PC-3 (cell line): ENCODE measurements around the gene LPXN. TPM values are rescaled to one million over a fixed set of nuclear protein-coding genes. Genes with fewer than 3 reads are reported as not detected.

ENCODE experiments used
- ATAC-seq: fragments of 200-7000 bp; cut with Tn5 transposase; 2 replicates; pipeline ENCODE4 v1.9.1; 2020; ENCODE audit warnings: mild to moderate bottlenecking, moderate library complexity
- BruUV-seq: library from RNA; stranded (reverse); fragments of 400-500 nt; replicated peaks from 2 replicates; lab custom pipeline; 2021; lab: Mats Ljungman, UMichigan
- CTCF ChIA-PET: fragments of 300-600 bp; sonication (Branson Sonifier 250); formaldehyde crosslinking; loops from one replicate; lab custom pipeline; 2022; ENCODE audit warnings: antibody characterized with exemption; lab: Charles Lee
- POLR2A ChIA-PET: fragments of 300-600 bp; sonication (Branson Sonifier 250); formaldehyde crosslinking; loops from one replicate; lab custom pipeline; 2022; ENCODE audit warnings: antibody characterized with exemption; ENCODE audit not compliant: unreplicated experiment; lab: Charles Lee
- DNase-seq: peaks from one replicate; pipeline ENCODE4 v3.0.0-alpha.2; 2015
- H2AFZ ChIP-seq: fragments of 300-600 bp; sonication (generic); 2 replicates; pipeline ENCODE4 v1.6.0; 2016; ENCODE audit warnings: antibody characterized with exemption, low read length
- H3F3A ChIP-seq: fragments of 300-600 bp; sonication (generic); one replicate; pipeline ENCODE4 v1.6.0; 2017; ENCODE audit warnings: antibody characterized with exemption, low read length, control low read depth, mild to moderate bottlenecking; ENCODE audit not compliant: unreplicated experiment
- H3K27ac ChIP-seq: fragments of 300-600 bp; sonication (generic); 2 replicates; pipeline ENCODE4 v1.5.1; 2016; ENCODE audit warnings: mild to moderate bottlenecking, low read length
- H3K27me3 ChIP-seq: fragments of 300-600 bp; sonication (generic); 2 replicates; pipeline ENCODE4 v1.6.1; 2016; ENCODE audit warnings: low read length, mixed read lengths
- H3K36me3 ChIP-seq: fragments of 300-600 bp; sonication (generic); 2 replicates; pipeline ENCODE4 v1.6.1; 2016; ENCODE audit warnings: low read depth, mixed run types, low read length, mixed read lengths
- H3K4me1 ChIP-seq: fragments of 300-600 bp; sonication (generic); 2 replicates; pipeline ENCODE4 v1.5.1; 2016; ENCODE audit warnings: low read length; ENCODE audit not compliant: insufficient read depth
- H3K4me2 ChIP-seq: fragments of 300-600 bp; sonication (generic); 2 replicates; pipeline ENCODE4 v1.6.0; 2016; ENCODE audit warnings: low read length
- H3K4me3 ChIP-seq: fragments of 300-600 bp; sonication (generic); 2 replicates; pipeline ENCODE4 v1.5.1; 2016; ENCODE audit warnings: mild to moderate bottlenecking, low read length, mixed read lengths
- H3K79me2 ChIP-seq: fragments of 300-600 bp; sonication (generic); 2 replicates; pipeline ENCODE4 v1.6.1; 2017; ENCODE audit warnings: low read length, mixed read lengths
- H3K9ac ChIP-seq: fragments of 300-600 bp; sonication (generic); 2 replicates; pipeline ENCODE4 v1.6.0; 2016; ENCODE audit warnings: mild to moderate bottlenecking, low read length
- H3K9me2 ChIP-seq: fragments of 300-600 bp; sonication (generic); replicated peaks from 2 replicates; pipeline ENCODE4 v1.6.1; 2016; ENCODE audit warnings: mixed run types, low read length, mixed read lengths
- H3K9me3 ChIP-seq: fragments of 300-600 bp; sonication (generic); 2 replicates; pipeline ENCODE4 v1.6.1; 2016; ENCODE audit warnings: low read length, mixed read lengths
- H4K20me1 ChIP-seq: fragments of 300-600 bp; sonication (generic); 2 replicates; pipeline ENCODE4 v1.6.1; 2016; ENCODE audit warnings: low read length, mixed read lengths
- CTCF ChIP-seq: fragments of 300-600 bp; sonication (generic); conservative IDR thresholded peaks from 2 replicates; pipeline ENCODE4 v1.5.1; 2017; ENCODE audit warnings: antibody characterized with exemption, low read depth, mild to moderate bottlenecking, low read length
- EZH2 ChIP-seq: fragments of 300-600 bp; sonication (generic); IDR thresholded peaks from one replicate; pipeline ENCODE4 v1.6.1; 2017; ENCODE audit warnings: antibody characterized with exemption, mild to moderate bottlenecking, low read length; ENCODE audit not compliant: unreplicated experiment
- EZH2phosphoT487 ChIP-seq: fragments of 300-600 bp; sonication (generic); IDR thresholded peaks from 2 replicates; pipeline ENCODE4 v1.6.1; 2018; ENCODE audit warnings: mild to moderate bottlenecking, antibody characterized with exemption, low read length, borderline replicate concordance
- intact Hi-C: fragments of 100-400 bp; cut with micrococcal nuclease; formaldehyde crosslinking; loops from 2 replicates; pipeline ENCODE4 v1.9.0; 2023
- total RNA-seq: library from RNA; depleted of rRNA; stranded (reverse); fragments of >200 nt; gene quantifications from 2 replicates; pipeline ENCODE4 v1.2.3, GENCODE V29; 2014

Gene LPXN
- total RNA-seq, 1 experiment from 2014 or later, result 12.1 TPM

GRCh38 chr11:58505849-58506248 lies 69.8 kb downstream of the LPXN start:
- Histone ChIP-seq H4K20me1 (no peaks in the 10 kb centered on the region), H3K4me2 (no peak overlapping the region), H3K27ac (no peak overlapping the region), H3K27me3 (no peaks in the 10 kb centered on the region), H3K4me1 (peaks cover 4% of the 10 kb centered on the region; the same call in 1 of the 2 replicates), H3F3A (no peaks in the 10 kb centered on the region), H3K9ac (no peak overlapping the region), H3K36me3 (no peaks in the 10 kb centered on the region), H2AFZ (no peak overlapping the region), H3K9me2 (no peaks in the 10 kb centered on the region), H3K9me3 (no peaks in the 10 kb centered on the region), H3K79me2 (no peaks in the 10 kb centered on the region), H3K4me3 (no peak overlapping the region)
- no peak for DNase-seq
- intact Hi-C loops, result no loop called here
- POLR2A ChIA-PET, result no interaction called here
- no peak for ATAC-seq
- TF ChIP-seq CTCF (no peak), EZH2 (no peak), EZH2phosphoT487 (no peak)
- no TSS peak for BruUV-seq
- CTCF ChIA-PET, result no interaction called here

GRCh38 chr11:58504232-58504631 lies 71.4 kb downstream of the LPXN start:
- H3K9ac ChIP-seq, result no peak overlapping the region
- no peaks in the 10 kb centered on the region for H3K27me3 ChIP-seq
- H3K27ac ChIP-seq, result no peak overlapping the region
- no peaks in the 10 kb centered on the region for H3K79me2 ChIP-seq
- ATAC-seq, result no peak
- H3K9me2 ChIP-seq, result no peaks in the 10 kb centered on the region
- CTCF ChIA-PET, result no interaction called here
- H2AFZ ChIP-seq, result no peak overlapping the region
- BruUV-seq, result no TSS peak
- no peaks in the 10 kb centered on the region for H3F3A ChIP-seq
- peaks cover 4% of the 10 kb centered on the region; the same call in 1 of the 2 replicates for H3K4me1 ChIP-seq
- H3K4me3 ChIP-seq, result no peak overlapping the region
- H3K4me2 ChIP-seq, result no peak overlapping the region
- H3K9me3 ChIP-seq, result no peaks in the 10 kb centered on the region
- no peaks in the 10 kb centered on the region for H3K36me3 ChIP-seq
- TF ChIP-seq EZH2phosphoT487, result no peak
- TF ChIP-seq CTCF, result no peak
- TF ChIP-seq EZH2, result no peak
- no peaks in the 10 kb centered on the region for H4K20me1 ChIP-seq
- POLR2A ChIA-PET, result no interaction called here
- intact Hi-C loops, result no loop called here
- DNase-seq, result no peak

DNA sequence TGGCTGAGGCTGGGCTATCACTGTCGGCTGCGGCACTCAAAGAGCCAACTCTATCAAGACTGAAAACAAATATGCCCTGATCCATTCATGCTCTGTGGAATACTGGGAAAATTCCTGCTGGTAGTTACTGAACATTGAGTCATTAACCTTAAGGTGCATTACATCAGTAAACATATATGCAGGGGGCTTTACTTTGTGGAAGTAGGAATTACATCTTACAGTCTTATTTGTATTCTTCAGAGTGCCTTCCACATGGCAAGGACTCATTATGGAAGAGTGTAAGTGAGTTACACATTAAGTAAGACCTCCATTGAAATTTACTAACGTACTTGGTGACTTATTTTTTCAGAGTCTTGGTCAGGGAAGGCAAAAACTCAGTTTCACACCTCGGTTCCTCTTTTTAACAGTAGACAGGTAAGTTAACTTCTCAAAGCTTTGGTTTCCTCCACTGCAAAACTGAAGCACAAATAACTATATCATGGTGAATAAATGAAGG lies 72.2 kb downstream of the LPXN start:
- no peaks in the 10 kb centered on the region for H3K9me2 ChIP-seq
- no peak overlapping the region for H3K4me2 ChIP-seq
- no peaks in the 10 kb centered on the region for H3K79me2 ChIP-seq
- no peaks in the 10 kb centered on the region for H3K9me3 ChIP-seq
- no peaks in the 10 kb centered on the region for H4K20me1 ChIP-seq
- H3F3A ChIP-seq, result no peaks in the 10 kb centered on the region
- no peaks in the 10 kb centered on the region for H3K4me1 ChIP-seq
- no peaks in the 10 kb centered on the region for H3K27me3 ChIP-seq
- no peaks in the 10 kb centered on the region for H3K36me3 ChIP-seq
- TF ChIP-seq EZH2, result no peak
- no peak for TF ChIP-seq CTCF
- TF ChIP-seq EZH2phosphoT487, result no peak
- BruUV-seq, result no TSS peak
- ChIA-PET CTCF (no interaction called here), POLR2A (no interaction called here)
- no peak overlapping the region for H3K4me3 ChIP-seq
- H3K9ac ChIP-seq, result no peak overlapping the region
- ATAC-seq (no peak), DNase-seq (no peak)
- no peak overlapping the region for H2AFZ ChIP-seq
- intact Hi-C loops, result no loop called here
- no peak overlapping the region for H3K27ac ChIP-seq
